Fibroblast of pulmonary artery (primary cell): ENCODE measurements around the gene PFN1.

ENCODE experiments used
- DNase-seq: peaks from one replicate; pipeline ENCODE4 v3.0.0-alpha.2; 2010; ENCODE audit warnings: low read depth
- H3K4me3 ChIP-seq: replicated peaks from 2 replicates; pipeline ENCODE4 v1.5.1; 2011; ENCODE audit warnings: low read depth, mild to moderate bottlenecking, control low read depth, low read length, moderate library complexity
- CTCF ChIP-seq: IDR thresholded peaks from 2 replicates; pipeline ENCODE4 v1.5.1; 2011; ENCODE audit warnings: mild to moderate bottlenecking, control low read depth, low read length, inconsistent platforms; ENCODE audit errors: missing control alignments

Gene PFN1

GRCh38 chr17:4903051-4903818 lies 45.1 kb downstream of the PFN1 start, which contains the start of gene CHRNE:
TSS of gene CHRNE (minus strand) at chr17:4903098. CDS start at chr17:4903063, 35 bp downstream.
- DNase-seq, result peak; percentile 84
- H3K4me3 ChIP-seq, result no peak within 1 kb of the TSS
- peak; percentile 86 for TF ChIP-seq CTCF

GRCh38 chr17:4902540-4902939 lies 45.8 kb downstream of the PFN1 start:
- TF ChIP-seq CTCF, result no peak
- no peak overlapping the region for H3K4me3 ChIP-seq
- DNase-seq, result no peak

GRCh38 chr17:4901648-4902344 lies 46.5 kb downstream of the PFN1 start:
- H3K4me3 ChIP-seq, result no peak overlapping the region
- no peak for TF ChIP-seq CTCF
- DNase-seq, result no peak

- H3K4me3 ChIP-seq, result no peak overlapping the region
- no peak for DNase-seq
- no peak for TF ChIP-seq CTCF
Observed at GRCh38 chr17:4901108-4901647, 47.2 kb downstream of the PFN1 start.

- DNase-seq, result no peak
- TF ChIP-seq CTCF, result no peak
- no peak overlapping the region for H3K4me3 ChIP-seq
Observed at GRCh38 chr17:4900231-4901107, 47.9 kb downstream of the PFN1 start.

GRCh38 chr17:4899341-4900230 lies 48.7 kb downstream of the PFN1 start, which contains the start of gene C17orf107:
TSS of gene C17orf107 (plus strand) at chr17:4899536. CDS start at chr17:4899763, 227 bp downstream.
- TF ChIP-seq CTCF, result no peak
- peak within 1 kb of the TSS; percentile 59 for H3K4me3 ChIP-seq
- DNase-seq, result peak; percentile 87
